DOHH2 (cell line): ENCODE measurements around the gene EHD3.

Experiments
- H3F3A ChIP-seq: fragments of 200-600 bp; sonication (generic), shearing (Covaris generic); 2 replicates; pipeline ENCODE4 v1.6.0; 2016; ENCODE audit warnings: antibody characterized with exemption, mild to moderate bottlenecking; ENCODE audit not compliant: control insufficient read depth, insufficient read depth
- H3K27ac ChIP-seq: fragments of 200-600 bp; sonication (generic); 2 replicates; pipeline ENCODE4 v1.5.1; 2014; ENCODE audit warnings: low read depth, mild to moderate bottlenecking, low read length, moderate library complexity
- H3K27me3 ChIP-seq: fragments of 200-600 bp; sonication (generic); 2 replicates; pipeline ENCODE4 v1.6.1; 2014; ENCODE audit warnings: mild to moderate bottlenecking, low read length, mixed read lengths; ENCODE audit not compliant: control insufficient read depth
- H3K36me3 ChIP-seq: fragments of 200-600 bp; sonication (generic); 2 replicates; pipeline ENCODE4 v1.6.1; 2014; ENCODE audit warnings: mild to moderate bottlenecking, low read length, moderate library complexity, mixed read lengths; ENCODE audit not compliant: control insufficient read depth
- H3K4me1 ChIP-seq: fragments of 200-600 bp; sonication (generic); 2 replicates; pipeline ENCODE4 v1.6.1; 2014; ENCODE audit warnings: mild to moderate bottlenecking, low read length, mixed read lengths; ENCODE audit not compliant: control insufficient read depth
- H3K4me2 ChIP-seq: fragments of 200-600 bp; sonication (generic); 2 replicates; pipeline ENCODE4 v1.6.0; 2014; ENCODE audit warnings: mild to moderate bottlenecking, low read length, moderate library complexity
- H3K4me3 ChIP-seq: fragments of 200-600 bp; sonication (generic); 2 replicates; pipeline ENCODE4 v1.5.1; 2014; ENCODE audit warnings: mild to moderate bottlenecking, low read length, mixed read lengths
- H3K79me2 ChIP-seq: fragments of 200-600 bp; sonication (generic); 2 replicates; pipeline ENCODE4 v1.6.1; 2014; ENCODE audit warnings: mild to moderate bottlenecking, low read length, mixed read lengths; ENCODE audit not compliant: control insufficient read depth
- H3K9me2 ChIP-seq: fragments of 200-600 bp; sonication (generic); replicated peaks from 2 replicates; pipeline ENCODE4 v1.6.1; 2014; ENCODE audit warnings: mild to moderate bottlenecking, low read length, mixed read lengths; ENCODE audit not compliant: control insufficient read depth
- H3K9me3 ChIP-seq: fragments of 200-600 bp; sonication (generic); 2 replicates; pipeline ENCODE4 v1.6.1; 2014; ENCODE audit warnings: antibody characterized with exemption, low read length, mixed read lengths; ENCODE audit not compliant: control insufficient read depth, insufficient read depth
- H4K20me1 ChIP-seq: fragments of 200-600 bp; sonication (generic); 2 replicates; pipeline ENCODE4 v1.6.0; 2014; ENCODE audit warnings: low read depth, mild to moderate bottlenecking, antibody characterized with exemption, low read length, moderate library complexity; ENCODE audit not compliant: control insufficient read depth, insufficient read depth
- EZH2phosphoT487 ChIP-seq: fragments of 200-600 bp; sonication (generic); IDR thresholded peaks from 2 replicates; pipeline ENCODE4 v1.6.1; 2017; ENCODE audit warnings: borderline replicate concordance, mild to moderate bottlenecking, antibody characterized with exemption, low read length, moderate library complexity, mixed read lengths
- TF ChIP-seq, protein P1 (sequence below): fragments of 200-600 bp; sonication (generic); IDR thresholded peaks from one replicate; pipeline ENCODE4 v1.5.1; 2014; ENCODE audit warnings: antibody characterized with exemption, mild to moderate bottlenecking, low read depth, low read length; ENCODE audit not compliant: poor library complexity, severe bottlenecking

The EHD3 gene

DNA sequence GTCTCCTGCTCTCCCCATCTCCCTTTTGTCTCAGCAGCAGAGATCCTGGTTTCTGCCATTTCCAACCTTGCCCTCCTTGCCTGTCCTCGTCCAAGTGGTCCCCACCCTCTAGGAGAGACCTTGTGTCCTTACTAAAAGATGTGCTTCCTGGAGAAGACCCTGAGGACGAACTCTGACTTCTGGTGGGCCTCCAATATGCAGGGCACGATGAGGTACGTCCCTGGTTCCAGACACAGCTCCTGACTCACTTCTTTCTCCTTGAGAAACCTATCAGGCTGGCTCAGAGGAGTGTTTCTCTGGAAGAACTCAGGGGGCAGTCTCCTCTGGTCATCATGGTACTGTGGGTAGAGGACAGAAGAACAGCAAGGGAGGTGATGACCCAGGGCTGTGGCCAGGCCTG lies 44.8 kb upstream of the EHD3 start:
- Histone ChIP-seq H3K79me2 (no peaks in the 10 kb centered on the region), H3K36me3 (no peaks in the 10 kb centered on the region), H3K4me1 (no peaks in the 10 kb centered on the region), H3F3A (no peaks in the 10 kb centered on the region), H3K9me3 (no peaks in the 10 kb centered on the region), H3K4me3 (no peak overlapping the region), H3K27ac (no peak overlapping the region), H3K4me2 (no peak overlapping the region), H3K27me3 (no peaks in the 10 kb centered on the region), H3K9me2 (no peaks in the 10 kb centered on the region), H4K20me1 (no peaks in the 10 kb centered on the region)
- TF ChIP-seq, protein P1, sequence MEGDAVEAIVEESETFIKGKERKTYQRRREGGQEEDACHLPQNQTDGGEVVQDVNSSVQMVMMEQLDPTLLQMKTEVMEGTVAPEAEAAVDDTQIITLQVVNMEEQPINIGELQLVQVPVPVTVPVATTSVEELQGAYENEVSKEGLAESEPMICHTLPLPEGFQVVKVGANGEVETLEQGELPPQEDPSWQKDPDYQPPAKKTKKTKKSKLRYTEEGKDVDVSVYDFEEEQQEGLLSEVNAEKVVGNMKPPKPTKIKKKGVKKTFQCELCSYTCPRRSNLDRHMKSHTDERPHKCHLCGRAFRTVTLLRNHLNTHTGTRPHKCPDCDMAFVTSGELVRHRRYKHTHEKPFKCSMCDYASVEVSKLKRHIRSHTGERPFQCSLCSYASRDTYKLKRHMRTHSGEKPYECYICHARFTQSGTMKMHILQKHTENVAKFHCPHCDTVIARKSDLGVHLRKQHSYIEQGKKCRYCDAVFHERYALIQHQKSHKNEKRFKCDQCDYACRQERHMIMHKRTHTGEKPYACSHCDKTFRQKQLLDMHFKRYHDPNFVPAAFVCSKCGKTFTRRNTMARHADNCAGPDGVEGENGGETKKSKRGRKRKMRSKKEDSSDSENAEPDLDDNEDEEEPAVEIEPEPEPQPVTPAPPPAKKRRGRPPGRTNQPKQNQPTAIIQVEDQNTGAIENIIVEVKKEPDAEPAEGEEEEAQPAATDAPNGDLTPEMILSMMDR: no peak
- no peak for TF ChIP-seq EZH2phosphoT487

DNA sequence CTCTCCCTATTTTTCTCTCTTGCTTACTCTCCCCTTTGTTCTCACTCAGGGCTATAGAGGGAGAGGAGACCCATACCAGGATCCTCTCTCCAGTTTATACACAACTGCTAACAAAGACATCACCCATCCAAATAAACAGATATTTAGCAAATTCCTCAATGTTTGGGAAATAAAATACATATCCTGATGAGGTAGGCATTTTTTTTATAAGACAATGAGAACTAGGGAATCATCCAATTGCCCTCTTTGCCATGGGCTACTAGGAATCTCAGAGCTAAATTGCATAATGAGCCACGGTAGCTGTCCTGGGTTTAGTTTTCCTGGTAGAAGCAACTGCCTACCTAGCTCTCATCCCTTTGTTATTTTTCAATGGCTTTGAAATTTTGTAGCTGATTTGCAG lies 43.8 kb upstream of the EHD3 start:
- H3K4me3 ChIP-seq: no peak overlapping the region
- H3K9me2 ChIP-seq: no peaks in the 10 kb centered on the region
- TF ChIP-seq, protein P1: no peak
- TF ChIP-seq EZH2phosphoT487: no peak
- H3K9me3 ChIP-seq: no peaks in the 10 kb centered on the region
- H3K4me2 ChIP-seq: no peak overlapping the region
- no peak overlapping the region for H3K27ac ChIP-seq
- no peaks in the 10 kb centered on the region for H3K4me1 ChIP-seq
- H4K20me1 ChIP-seq: no peaks in the 10 kb centered on the region
- no peaks in the 10 kb centered on the region for H3K36me3 ChIP-seq
- no peaks in the 10 kb centered on the region for H3K79me2 ChIP-seq
- H3F3A ChIP-seq: no peaks in the 10 kb centered on the region
- no peaks in the 10 kb centered on the region for H3K27me3 ChIP-seq

DNA sequence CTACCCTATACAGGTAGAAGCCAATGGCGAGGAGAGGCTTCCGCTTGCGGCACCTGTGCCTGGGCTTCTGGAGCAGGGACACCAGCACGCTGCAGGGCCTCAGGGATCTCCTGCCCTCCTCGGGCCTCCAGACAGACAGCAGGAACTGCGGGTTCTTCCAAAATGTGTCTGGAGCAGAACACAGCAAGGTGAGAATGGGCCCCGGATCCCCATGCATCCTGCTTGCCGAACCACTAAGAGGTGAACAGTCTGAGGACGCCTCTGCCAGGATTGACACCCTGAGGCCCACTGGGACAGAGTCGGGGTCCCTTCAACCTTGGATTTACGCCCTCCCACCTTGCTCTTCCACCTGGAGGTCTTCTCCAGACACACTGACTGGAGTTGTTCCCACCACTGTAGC lies 42.0 kb upstream of the EHD3 start:
- H3K27me3 ChIP-seq: no peaks in the 10 kb centered on the region
- no peaks in the 10 kb centered on the region for H3K79me2 ChIP-seq
- H3K9me3 ChIP-seq: no peaks in the 10 kb centered on the region
- no peaks in the 10 kb centered on the region for H3K36me3 ChIP-seq
- H4K20me1 ChIP-seq: no peaks in the 10 kb centered on the region
- H3K4me1 ChIP-seq: no peaks in the 10 kb centered on the region
- H3K27ac ChIP-seq: no peak overlapping the region
- no peaks in the 10 kb centered on the region for H3K9me2 ChIP-seq
- TF ChIP-seq, protein P1: no peak
- no peak for TF ChIP-seq EZH2phosphoT487
- no peaks in the 10 kb centered on the region for H3F3A ChIP-seq
- no peak overlapping the region for H3K4me3 ChIP-seq
- H3K4me2 ChIP-seq: no peak overlapping the region

DNA sequence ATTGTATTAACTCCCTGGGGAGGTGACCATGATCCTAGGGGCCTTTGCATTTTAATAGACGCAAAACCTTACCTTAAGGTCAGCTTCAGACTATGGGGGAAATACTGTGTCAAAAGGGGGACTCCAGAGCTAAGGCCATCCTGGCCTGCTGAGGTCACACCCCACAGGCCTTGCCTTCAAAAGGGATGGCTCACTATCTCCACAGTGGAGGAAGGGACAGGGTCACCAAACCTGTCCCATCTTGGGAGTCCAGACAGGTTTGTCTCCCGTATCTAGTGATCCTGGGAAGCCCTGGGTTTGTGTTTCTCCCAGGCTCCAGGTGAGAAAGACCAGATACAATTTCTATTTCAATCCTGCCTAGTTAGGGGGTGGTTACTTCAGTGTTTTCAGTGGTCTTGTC lies 41.6 kb upstream of the EHD3 start:
- Histone ChIP-seq H3F3A (no peaks in the 10 kb centered on the region), H3K4me2 (no peak overlapping the region), H3K36me3 (no peaks in the 10 kb centered on the region), H3K9me2 (no peaks in the 10 kb centered on the region), H3K9me3 (no peaks in the 10 kb centered on the region), H3K27ac (no peak overlapping the region), H3K79me2 (no peaks in the 10 kb centered on the region), H4K20me1 (no peaks in the 10 kb centered on the region), H3K4me1 (no peaks in the 10 kb centered on the region), H3K4me3 (no peak overlapping the region), H3K27me3 (no peaks in the 10 kb centered on the region)
- TF ChIP-seq, protein P1: no peak
- TF ChIP-seq EZH2phosphoT487: no peak
